ENCODE results near the gene TCN1.
"Not testable (repeated sequence)": the region's sequence is repeated elsewhere in the genome, so short reads cannot be mapped to it uniquely, and the experiment has no call there.

TCN1 gene, protein sequence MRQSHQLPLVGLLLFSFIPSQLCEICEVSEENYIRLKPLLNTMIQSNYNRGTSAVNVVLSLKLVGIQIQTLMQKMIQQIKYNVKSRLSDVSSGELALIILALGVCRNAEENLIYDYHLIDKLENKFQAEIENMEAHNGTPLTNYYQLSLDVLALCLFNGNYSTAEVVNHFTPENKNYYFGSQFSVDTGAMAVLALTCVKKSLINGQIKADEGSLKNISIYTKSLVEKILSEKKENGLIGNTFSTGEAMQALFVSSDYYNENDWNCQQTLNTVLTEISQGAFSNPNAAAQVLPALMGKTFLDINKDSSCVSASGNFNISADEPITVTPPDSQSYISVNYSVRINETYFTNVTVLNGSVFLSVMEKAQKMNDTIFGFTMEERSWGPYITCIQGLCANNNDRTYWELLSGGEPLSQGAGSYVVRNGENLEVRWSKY

DNA sequence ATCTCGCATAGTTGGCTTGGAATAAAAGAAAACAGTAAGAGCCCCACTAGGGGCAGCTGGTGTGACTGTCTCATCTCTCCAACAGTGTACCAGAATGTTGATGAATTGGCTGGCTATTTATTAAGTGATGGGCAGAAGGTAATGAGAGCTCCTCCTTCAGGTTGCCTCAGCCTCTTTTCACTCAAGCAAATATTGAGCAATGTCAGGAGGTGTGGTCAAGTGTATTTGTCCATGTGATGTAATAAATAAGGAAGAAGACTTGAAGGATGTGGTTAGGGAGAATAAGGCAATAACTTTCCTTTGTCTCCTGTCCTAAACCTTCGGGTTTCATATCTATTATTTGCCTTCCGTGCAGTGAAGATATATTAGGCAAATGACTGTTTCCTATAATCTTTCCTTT is at the start of gene TCN1:
TCN1 (minus strand) TSS at position 91 of the 400 bp plus-strand sequence; CDS start at position 74, 17 bp downstream.
- DNase-seq (ENCODE audit: low spot score), result no peak

DNA sequence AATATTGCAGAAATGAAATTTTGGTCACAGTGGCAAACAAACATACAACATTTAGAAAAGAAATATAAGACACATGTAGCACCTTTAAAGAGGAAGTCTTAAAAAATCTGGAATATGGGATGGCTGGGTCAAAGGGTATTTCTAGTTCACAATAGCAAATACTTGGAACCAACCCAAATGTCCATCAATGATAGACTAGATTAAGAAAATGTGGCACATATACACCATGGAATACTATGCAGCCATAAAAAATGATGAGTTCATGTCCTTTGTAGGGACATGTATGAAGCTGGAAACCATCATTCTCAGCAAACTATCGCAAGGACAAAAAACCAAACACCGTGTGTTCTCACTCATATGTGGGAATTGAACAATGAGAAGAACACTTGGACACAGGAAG is 37.3 kb upstream of the TCN1 start:
- not testable (repeated sequence) for DNase-seq (ENCODE audit: low spot score)

DNA sequence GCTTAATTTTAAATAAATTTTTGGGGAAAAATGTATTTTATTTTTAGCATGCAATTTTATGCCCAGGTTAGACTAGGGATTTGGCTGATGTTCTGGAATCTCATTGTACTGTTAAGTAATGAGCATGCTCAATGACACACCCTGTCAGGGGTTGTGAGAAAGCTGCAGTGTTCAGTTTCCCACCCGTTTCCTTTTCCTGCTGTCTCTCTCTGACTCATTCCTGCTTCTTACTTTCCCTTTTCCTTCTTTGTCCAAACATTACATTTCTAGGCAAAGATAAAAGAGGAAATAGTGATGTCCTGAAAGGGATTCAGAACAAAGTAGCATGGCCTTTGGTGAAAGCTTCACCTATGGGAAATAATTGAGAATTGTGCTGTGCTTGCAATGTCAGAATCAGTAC is 35.0 kb upstream of the TCN1 start:
- DNase-seq (ENCODE audit: low spot score), result no peak

DNA sequence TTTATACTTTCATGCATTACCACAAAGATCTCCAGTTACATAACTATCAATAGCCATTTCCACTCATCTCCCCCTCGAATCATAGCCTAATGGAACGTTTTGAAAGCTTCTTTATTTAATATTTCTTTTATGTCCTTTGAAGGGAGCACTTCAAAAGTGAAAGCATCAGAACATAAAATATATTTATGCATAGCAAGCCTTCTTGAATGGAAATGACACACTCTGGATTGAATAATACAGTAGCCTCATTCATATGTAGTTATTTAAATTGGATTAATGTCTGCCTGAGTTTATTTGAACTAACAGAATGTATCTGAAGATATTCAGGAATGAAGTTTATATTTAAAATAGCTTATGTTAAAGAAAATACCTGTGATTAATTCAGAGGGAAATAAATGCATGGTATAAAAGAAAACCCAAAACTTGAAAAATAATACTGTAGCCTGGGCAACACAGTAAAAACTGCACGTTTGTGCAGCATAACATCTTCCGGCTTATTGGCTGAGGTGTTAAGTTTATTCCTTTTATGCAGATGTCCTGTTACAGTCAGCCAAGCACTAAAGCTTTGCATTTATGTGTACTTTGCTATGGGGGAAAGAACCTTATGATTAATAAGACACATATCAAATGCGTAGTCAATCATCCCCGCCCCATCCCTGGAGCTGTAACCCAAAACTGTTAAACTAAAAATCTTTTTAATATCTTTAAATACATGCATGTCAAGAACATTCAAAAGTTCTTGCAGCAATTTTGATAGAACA is 34.3 kb upstream of the TCN1 start:
- DNase-seq (ENCODE audit: low spot score), result no peak

DNA sequence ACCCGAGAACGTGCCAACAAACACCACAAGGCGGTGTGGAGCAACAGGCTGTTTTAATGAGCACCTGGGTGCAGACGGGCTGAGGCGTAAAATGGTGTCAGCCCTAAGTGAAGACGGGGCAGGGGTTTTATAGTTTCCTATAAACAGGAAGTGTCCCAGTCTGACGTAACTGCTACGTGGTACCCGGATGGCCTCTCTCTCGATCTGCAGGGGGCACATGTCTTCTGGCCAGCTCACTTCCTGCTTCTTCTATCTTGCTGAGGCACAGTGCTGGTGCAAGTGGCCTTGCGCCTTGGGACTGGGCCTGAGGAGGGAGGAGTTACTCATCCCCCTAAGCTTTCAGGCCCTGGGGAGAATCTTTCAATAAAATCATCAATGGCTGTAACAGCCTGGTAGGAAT is 33.2 kb upstream of the TCN1 start:
- no peak for DNase-seq (ENCODE audit: low spot score)

DNA sequence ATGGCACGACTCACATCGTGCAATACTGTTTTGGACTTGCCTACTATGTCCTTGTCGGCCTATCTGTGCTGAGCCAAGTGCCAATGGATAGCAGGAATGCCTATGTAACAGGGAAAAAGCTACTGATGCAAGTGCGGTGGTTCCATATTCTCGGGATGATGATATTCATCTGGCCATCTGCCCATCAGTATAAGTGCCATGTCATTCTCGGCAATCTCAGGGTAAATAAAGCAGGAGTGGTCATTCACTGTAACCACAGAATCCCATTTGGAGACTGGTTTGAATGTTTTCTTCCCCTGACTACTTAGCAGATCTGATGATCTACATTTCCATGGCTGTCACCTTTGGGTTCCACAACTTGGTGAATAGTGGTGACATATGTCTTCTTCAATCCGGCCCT is 32.4 kb upstream of the TCN1 start:
- no peak for DNase-seq (ENCODE audit: low spot score)

DNA sequence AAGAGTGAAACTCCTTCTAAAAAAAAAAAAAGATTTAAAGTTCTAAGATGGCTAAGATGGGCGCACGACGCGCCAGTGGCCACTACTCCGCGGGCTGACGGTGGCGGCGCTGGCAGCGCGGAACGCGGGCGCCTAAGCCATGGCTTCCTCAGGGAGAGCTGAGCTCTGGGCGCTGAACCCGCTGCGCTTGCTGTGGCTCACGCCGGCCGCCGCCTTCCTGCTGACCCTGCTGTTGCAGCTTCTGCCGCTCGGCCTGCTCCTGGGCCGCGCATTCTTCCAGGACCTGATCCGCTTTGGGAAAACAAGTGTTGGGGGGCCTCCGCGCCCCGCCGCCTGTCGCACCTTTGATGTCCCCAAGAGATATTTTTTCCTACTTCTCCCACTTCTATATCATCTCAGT is 31.8 kb upstream of the TCN1 start:
- DNase-seq (ENCODE audit: low spot score), result no peak

DNA sequence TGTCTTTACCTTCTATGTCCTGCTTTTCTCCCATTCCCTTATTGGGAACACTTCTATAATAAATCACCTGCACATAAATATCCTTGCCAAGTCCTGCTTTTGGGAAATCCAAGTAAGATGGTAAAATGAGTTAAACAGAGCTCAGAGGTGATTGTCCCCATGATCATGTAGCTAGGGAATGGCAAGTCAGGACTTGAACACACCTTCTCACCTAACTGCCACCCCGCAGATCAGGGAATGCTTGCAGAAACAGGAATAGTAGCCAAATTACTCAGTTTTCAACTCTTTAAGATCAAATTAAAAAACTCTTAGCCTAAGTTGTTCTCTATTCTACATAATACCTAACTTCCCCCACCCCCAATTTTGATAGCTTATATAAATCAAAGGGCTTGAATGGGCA is 28.3 kb upstream of the TCN1 start:
- DNase-seq (ENCODE audit: low spot score), result no peak

DNA sequence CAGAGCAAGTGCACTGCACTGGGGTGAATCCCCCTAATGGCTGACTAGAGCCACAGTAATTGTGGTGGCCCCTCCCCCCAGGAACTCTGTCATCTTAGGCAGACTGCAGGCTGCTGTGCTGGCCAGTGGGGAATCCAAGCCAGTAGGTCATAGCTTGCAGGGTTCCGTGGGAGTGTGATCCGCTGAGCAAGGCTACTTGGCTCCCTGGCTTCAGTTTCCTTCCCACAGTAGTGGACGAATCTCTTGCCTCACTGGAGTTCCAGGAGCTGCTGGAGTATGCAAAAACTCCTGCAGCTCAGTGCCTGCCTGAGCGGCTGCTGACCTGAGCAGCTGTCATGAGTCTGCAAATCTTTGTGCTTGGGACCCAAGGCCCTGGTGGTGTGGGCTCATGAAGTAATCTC is 25.5 kb upstream of the TCN1 start:
- no peak for DNase-seq (ENCODE audit: low spot score)

DNA sequence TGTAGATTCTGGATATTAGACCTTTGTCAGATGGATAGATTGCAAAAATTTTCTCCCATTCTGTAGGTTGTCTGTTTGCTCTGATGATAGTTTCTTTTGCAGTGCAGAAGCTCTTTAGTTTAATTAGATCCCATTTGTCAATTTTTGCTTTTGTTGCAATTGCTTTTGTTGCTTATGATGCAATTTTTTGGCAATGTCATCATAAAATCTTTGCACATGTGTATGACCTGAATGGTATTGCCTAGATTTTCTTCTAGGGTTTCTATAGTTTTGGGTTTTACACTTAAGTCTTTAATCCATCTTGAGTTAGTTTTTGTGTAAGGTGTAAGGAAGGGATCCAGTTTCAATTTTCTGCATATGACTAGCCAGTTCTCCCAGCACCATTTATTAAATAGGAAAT is 20.9 kb upstream of the TCN1 start:
- not testable (repeated sequence) for DNase-seq (ENCODE audit: low spot score)

DNA sequence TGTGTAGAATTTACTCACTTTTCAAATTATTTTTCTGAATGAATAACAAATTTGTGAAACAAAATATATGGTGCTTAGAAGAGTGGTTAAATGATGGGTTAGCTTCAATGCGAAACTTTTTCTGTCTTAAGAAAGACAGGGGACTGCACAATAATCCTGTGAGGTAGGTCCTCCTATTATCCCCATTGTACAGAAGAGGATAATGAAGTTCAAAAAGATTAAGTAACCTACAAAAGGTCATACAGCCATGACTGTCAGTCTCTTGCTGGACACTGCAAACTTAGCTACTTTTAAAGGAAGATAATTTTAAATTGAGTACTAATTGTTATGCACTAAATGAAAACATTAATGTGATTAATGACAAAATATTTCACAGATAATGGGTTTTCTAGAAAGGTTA is 17.3 kb upstream of the TCN1 start:
- no peak for DNase-seq (ENCODE audit: low spot score)

DNA sequence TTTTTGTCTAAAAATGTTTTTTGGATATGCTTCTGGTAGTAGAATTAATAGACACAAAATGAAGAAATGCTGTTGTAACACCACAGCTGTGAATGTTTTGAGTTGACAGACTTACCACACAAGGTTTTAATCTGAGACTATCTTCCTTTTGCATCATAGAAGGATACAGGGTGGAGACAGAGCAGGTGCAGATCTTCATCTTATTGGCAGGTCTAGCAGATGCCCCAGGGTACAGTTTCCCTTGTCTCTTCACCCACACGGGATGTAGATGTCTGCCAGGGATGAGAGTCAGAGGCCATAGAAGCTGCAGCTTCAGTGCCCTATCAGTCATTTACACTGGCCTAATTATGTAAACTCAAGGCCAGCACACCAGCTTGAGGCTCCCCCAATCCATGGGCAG is 13.3 kb upstream of the TCN1 start:
- no peak for DNase-seq (ENCODE audit: low spot score)

DNA sequence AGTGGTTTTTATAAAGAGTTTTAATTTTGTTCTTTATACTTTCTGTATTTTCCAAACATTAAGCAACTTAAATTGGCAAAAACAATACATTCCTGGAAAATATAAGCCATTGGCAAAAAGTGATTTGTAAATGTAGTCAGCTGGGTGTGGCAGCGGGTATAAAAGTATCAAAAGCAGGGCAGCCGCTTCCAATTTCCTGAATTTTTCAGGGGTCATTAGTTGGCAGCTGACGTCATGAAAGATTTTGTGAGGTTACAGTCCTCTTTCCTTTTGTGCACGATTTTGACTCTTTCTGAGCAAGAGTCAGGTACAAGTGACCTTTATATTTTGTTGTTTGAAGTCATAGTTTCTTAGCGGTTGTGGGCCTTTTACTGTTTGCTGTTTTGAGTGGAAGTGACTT is 12.3 kb upstream of the TCN1 start, which contains the start of gene OOSP3:
OOSP3 (plus strand) TSS at position 208 of the 400 bp plus-strand sequence; CDS start at position 235, 27 bp downstream.
- no peak for DNase-seq (ENCODE audit: low spot score)

DNA sequence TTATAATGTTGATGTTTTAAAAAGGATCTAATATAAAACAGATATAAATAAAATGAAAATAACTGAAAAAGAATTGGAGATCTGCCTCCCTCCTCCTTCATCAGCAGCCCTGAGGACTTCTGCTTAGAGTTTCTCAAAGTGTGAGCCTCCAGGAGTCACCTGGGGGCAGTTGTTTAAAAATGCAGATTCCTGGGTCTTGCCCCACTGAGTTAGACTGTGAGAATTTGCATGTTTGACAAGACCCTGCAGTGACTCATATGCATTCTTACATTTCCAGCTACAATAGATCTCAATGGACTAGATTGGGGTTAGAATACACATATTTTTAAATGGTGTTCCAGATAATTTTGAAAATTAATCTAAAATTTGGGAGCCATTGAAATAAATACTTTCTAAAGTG is 11.5 kb upstream of the TCN1 start:
- DNase-seq (ENCODE audit: low spot score), result no peak

DNA sequence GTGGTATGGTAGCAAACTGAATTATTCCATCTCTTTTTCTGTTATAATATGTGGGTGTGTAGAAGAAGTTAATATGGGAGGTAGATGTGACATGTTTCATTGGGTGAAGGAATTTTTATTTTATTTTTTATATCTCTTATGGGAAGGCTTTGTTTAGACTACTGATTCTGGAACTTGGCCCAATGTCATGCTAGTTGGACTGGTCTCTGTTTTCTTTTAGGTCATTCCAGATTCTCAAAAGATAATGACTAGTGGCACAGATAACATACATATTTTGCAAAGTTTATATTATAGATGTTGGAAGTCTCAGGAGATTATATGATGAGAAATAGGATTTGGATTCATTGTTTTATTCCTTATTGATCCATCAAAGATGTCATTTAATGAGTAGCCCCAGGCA is 11.0 kb upstream of the TCN1 start:
- DNase-seq (ENCODE audit: low spot score), result no peak

DNA sequence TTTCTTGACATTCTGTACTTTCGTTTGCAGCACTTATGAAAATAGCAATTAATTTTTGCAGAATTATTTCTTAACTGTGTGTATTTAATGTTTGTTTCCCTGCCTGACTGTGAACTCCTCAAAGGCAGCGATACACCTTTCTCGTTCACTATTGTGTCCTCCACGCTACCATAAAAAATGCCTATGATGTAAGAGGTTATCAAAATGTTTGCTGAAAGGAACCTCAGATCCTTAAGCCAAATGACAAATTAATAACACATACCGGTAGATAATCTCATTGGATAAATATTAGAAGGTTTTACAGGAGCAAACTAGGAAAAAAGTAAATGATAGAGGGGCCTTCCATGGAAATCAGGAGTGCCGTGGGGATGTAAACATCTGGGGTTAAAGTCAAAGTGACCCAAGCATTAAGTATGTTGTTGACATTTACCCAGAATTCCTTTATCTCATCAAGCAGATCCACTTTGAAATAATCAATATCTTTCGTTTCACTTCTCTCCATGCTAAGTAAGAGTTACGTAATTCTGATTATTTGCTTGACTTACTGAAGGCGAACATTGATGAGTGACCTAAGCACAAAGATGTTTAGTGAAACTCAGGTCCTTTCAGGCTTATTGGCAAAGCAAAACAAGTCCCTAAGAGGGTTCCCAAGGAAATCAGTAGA is 9.7 kb upstream of the TCN1 start:
- DNase-seq (ENCODE audit: low spot score), result no peak

DNA sequence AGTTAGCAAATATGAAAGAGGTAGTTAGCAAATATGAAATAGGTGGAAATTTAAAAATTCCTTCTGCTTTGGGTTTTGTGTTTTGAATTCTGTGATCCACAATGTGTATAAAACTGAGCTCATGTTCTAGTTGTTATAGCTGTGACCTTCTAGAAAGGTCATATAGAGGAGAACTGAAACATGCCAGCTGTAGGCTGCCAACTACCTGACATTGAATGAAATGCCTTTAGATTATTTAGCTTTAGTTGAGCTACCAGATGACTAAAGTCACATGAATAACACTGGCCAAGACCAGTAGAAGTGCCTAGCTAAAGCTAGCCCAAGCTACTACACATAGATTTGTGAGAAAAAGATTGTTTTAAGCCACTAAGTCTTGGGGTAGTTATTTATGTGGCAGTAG is 5.8 kb upstream of the TCN1 start:
- DNase-seq (ENCODE audit: low spot score), result no peak

DNA sequence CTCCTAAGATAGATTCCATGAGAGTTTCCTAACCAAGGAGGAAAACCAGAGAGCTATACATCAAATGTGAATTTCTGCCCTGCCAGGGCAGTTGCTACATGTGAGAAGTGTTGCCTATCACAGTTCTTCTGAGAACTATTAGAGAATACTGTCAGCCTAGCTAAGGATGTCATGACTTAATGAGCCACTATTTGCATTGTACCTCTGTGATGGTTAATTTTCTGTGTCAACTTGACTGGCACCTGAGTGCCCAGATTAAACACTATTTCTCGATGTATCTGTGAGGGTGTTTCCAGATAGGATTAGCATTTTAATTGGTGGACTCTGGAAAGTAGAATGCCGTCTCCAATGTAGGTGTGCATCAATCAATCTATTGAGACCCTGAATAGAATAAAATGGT is 1.7 kb upstream of the TCN1 start:
- DNase-seq (ENCODE audit: low spot score), result no peak

DNA sequence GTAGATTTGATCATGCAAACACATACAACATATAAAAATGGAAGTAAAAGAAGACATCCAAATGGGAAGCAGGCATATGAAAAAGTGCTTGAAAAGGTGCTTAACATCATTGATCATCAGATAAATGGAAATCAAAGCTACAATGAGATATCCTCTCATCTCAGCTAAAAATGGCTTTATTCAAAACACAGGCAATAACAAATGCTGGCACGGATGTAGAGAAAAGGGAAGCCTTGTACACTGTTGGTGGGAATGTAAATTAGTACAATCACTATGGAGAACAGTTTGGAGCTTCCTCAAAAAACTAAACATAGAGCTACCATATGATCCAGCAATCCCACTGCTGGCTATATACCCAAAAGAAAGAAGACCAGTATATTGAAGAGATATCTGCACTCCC is 549 bp upstream of the TCN1 start:
- no peak for DNase-seq (ENCODE audit: low spot score)

DNA sequence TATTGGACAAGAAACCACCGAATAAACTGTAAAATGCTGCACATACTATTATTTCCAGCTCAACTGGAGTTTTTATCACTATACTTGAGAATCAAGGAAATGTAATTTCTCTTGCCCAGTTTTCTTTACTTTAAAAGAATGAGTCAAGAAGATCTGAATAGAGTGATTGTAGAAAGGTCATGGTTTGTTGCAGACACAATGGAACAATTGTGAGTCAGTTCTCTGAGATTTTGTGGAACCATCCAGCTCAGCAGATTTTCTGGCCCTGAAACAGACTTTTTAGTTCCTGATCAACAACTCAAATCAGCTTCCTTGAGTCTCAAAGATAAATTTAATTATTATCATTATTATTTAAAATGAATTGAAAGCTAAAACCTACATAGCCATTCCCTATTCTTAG is 1.3 kb downstream of the TCN1 start:
- DNase-seq (ENCODE audit: low spot score), result no peak

DNA sequence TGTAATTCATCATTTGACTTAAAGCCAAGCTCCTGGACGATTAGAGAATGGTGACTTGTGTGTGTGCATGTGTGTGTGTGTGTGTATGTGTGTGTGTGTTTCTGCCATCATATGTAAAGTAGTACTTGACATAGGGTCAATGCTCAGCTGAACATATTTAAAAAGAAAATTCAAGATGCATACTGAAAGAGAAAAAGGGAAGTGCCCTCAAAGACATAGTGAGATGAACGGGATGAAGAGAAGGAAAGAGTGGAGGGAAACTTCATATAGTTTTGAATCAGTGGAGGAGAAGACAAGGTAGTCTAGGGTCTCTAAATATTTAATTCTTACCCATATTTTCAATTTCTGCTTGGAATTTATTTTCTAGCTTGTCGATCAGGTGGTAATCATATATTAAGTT is 4.0 kb downstream of the TCN1 start:
- no peak for DNase-seq (ENCODE audit: low spot score)

DNA sequence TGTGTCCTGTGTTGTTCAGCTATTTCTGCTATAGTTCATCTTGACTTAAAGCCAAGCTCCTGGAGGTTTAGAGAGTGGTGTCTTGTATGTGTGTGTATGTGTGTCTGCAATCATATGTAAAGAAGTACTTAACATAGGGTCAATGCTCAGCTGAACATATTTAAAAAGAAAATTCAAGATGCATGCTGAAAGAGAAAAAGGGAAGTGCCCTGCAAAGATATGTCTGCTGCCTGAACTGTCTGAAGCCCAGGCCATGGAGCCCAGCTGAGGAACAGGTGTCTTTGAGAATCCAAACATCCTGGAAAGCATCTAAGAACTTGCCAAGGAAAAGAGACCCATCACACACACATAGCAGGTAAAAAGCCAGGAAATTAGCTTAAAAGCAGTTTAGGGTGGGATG is 6.6 kb downstream of the TCN1 start:
- no peak for DNase-seq (ENCODE audit: low spot score)
